Uterus (tissue), 2 donors: ENCODE results near the gene HOXA11.

ENCODE experiments used
- POLR2A ChIP-seq, 2 donors: fragments of 450-650 bp; IDR thresholded peaks; one replicate each; pipeline ENCODE4 v1.6.1; 2016; ENCODE audit warnings: antibody characterized with exemption in 2 of 2, mild to moderate bottlenecking in 1 of 2, moderate library complexity in 1 of 2
- TF ChIP-seq, protein P1 (sequence below), 4 experiments: fragments of 200-600 bp in 2 of 4; fragments of 450-650 bp in 2 of 4; sonication (generic) in 2 of 4; IDR thresholded peaks; one replicate each; pipeline ENCODE4 v1.5.1; 2016 to 2019; ENCODE audit warnings: antibody characterized with exemption in 4 of 4, mild to moderate bottlenecking in 2 of 4, moderate library complexity in 1 of 4

DNA sequence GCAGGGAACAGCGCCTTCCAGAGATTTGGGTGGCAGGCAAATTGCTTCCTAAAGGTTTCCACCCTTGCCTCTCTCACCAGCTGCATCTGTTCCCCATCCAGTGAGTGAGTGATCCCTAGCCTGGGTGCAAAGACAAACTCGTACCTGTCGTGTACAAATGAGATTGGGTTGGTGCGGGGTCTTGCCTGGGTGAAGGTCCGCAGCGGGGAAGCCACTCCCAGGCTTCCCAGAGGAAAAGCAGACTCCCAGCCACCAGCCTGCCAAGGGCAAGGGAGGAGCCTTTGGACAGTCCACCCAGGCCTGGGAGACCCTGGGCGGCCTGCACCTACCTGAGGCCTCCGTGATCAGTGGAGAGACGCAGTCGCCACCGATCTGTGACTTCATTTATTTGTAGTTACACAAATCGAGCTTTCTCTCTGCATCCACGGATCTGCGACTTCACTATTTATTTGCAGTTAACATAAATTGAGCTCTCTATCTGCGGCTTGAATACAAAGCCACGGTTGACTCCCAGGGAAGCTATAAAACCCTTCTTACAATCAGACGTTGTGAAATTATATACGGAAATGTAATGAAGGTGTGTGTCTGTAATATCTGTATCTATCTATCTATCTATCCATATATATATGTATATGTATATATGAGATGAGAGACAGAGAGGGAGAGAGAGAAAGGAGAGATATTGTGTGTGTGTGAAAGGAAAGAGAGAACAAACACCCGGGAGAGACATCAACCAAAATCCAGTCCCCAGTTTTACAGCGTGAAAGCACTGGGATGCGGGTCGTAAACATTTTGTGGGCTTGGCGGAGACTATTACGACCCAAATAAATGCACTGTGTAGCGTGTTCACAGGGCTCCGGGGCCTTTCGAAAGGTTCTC, 25.5 kb downstream of the HOXA11 start:
- TF ChIP-seq, protein P1, sequence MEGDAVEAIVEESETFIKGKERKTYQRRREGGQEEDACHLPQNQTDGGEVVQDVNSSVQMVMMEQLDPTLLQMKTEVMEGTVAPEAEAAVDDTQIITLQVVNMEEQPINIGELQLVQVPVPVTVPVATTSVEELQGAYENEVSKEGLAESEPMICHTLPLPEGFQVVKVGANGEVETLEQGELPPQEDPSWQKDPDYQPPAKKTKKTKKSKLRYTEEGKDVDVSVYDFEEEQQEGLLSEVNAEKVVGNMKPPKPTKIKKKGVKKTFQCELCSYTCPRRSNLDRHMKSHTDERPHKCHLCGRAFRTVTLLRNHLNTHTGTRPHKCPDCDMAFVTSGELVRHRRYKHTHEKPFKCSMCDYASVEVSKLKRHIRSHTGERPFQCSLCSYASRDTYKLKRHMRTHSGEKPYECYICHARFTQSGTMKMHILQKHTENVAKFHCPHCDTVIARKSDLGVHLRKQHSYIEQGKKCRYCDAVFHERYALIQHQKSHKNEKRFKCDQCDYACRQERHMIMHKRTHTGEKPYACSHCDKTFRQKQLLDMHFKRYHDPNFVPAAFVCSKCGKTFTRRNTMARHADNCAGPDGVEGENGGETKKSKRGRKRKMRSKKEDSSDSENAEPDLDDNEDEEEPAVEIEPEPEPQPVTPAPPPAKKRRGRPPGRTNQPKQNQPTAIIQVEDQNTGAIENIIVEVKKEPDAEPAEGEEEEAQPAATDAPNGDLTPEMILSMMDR (IDR thresholded peaks at IDR 0.05) = no peak
- no peak for TF ChIP-seq POLR2A (IDR thresholded peaks at IDR 0.05)
